Progenitor cell of endocrine pancreas (in vitro differentiated cells): ENCODE results near the gene COL24A1. TPM values are rescaled to one million over a fixed set of nuclear protein-coding genes. Genes with fewer than 3 reads are reported as not detected.

Experiments used
- DNase-seq: peaks from one replicate; pipeline ENCODE4 v3.0.0; 2021; ENCODE audit warnings: low spot score; ENCODE audit not compliant: unreplicated experiment
- H3K27ac Mint-ChIP-seq: 2 replicates; pipeline ENCODE4 v1.8.0; 2021; ENCODE audit warnings: mild to moderate bottlenecking, moderate library complexity, mixed read lengths
- H3K27me3 Mint-ChIP-seq: 2 replicates; pipeline ENCODE4 v1.8.0; 2021; ENCODE audit warnings: mixed read lengths
- H3K36me3 Mint-ChIP-seq: 2 replicates; pipeline ENCODE4 v1.8.0; 2022; ENCODE audit warnings: mixed read lengths; ENCODE audit not compliant: insufficient read depth
- H3K4me1 Mint-ChIP-seq: 2 replicates; pipeline ENCODE4 v1.8.0; 2021; ENCODE audit warnings: low read depth, mixed read lengths
- H3K4me3 Mint-ChIP-seq: 2 replicates; pipeline ENCODE4 v1.8.0; 2021; ENCODE audit warnings: low read depth, mild to moderate bottlenecking, moderate library complexity, mixed read lengths
- H3K9me3 Mint-ChIP-seq: 2 replicates; pipeline ENCODE4 v1.8.0; 2021; ENCODE audit warnings: low read depth, mixed read lengths
- total RNA-seq: library from RNA; stranded (reverse); gene quantifications from 2 replicates; pipeline ENCODE4 v1.2.1, GENCODE V29; 2021
- TF ChIP-seq, protein P1 (sequence below): fragments of 200-600 bp; sonication (generic); IDR thresholded peaks from one replicate; pipeline ENCODE4 v1.5.0; 2021; ENCODE audit warnings: antibody characterized with exemption, mild to moderate bottlenecking; ENCODE audit not compliant: unreplicated experiment

The COL24A1 gene
- total RNA-seq, 1 donor from 2014 or later = 1.1 TPM

GRCh38 chr1:85756864-85757263 is 399.7 kb downstream of the COL24A1 start:
- H3K27ac Mint-ChIP-seq = no peak overlapping the region
- DNase-seq = no peak
- no peak overlapping the region for H3K4me3 Mint-ChIP-seq
- TF ChIP-seq, protein P1, sequence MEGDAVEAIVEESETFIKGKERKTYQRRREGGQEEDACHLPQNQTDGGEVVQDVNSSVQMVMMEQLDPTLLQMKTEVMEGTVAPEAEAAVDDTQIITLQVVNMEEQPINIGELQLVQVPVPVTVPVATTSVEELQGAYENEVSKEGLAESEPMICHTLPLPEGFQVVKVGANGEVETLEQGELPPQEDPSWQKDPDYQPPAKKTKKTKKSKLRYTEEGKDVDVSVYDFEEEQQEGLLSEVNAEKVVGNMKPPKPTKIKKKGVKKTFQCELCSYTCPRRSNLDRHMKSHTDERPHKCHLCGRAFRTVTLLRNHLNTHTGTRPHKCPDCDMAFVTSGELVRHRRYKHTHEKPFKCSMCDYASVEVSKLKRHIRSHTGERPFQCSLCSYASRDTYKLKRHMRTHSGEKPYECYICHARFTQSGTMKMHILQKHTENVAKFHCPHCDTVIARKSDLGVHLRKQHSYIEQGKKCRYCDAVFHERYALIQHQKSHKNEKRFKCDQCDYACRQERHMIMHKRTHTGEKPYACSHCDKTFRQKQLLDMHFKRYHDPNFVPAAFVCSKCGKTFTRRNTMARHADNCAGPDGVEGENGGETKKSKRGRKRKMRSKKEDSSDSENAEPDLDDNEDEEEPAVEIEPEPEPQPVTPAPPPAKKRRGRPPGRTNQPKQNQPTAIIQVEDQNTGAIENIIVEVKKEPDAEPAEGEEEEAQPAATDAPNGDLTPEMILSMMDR = no peak
- H3K36me3 Mint-ChIP-seq = no peaks in the 10 kb centered on the region
- H3K9me3 Mint-ChIP-seq = peaks cover 5% of the 10 kb centered on the region
- no peaks in the 10 kb centered on the region for H3K27me3 Mint-ChIP-seq
- H3K4me1 Mint-ChIP-seq = no peaks in the 10 kb centered on the region

DNA sequence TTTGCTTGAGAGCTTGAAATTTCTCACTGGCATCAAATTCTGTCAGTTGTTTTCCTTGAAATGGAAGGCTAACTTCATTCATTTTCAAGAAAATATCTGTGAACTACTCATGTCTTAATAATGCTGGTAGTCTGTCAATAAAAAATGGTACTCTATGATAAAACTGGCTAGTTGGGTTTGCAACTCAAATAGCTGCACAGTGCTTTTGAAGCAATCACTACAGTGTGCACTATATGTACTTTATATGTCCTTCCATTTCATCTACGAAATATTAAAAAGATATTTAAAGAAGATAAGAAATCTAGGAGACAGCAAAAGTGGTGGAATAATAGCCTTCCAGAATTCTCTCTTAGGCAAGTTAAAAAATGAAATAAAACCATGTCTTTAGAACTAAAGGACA is 408.5 kb downstream of the COL24A1 start:
- Mint-ChIP-seq H3K4me1 (no peaks in the 10 kb centered on the region), H3K36me3 (no peaks in the 10 kb centered on the region), H3K4me3 (no peak overlapping the region), H3K27me3 (no peaks in the 10 kb centered on the region), H3K27ac (no peak overlapping the region), H3K9me3 (no peaks in the 10 kb centered on the region)
- TF ChIP-seq, protein P1 = no peak
- DNase-seq = no peak

DNA sequence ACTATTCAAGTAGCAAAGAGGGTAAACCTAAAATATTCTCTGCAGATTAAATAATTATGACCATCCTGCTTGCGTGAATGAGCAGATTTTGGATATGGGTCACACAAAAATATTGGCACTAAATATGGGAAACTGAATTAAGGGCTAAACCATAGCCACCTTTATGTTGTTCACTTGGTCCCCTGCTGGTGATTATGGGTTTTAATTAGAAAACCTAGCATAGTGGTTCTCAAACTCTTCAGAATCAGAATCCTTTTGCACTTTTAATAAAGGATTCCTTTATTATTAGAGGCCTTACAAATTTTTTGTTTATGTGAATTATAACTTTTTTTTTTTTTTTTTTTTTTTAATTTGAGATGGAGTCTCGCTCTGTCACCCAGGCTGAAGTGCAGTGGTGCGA is 409.8 kb downstream of the COL24A1 start:
- Mint-ChIP-seq H3K36me3 (no peaks in the 10 kb centered on the region), H3K9me3 (peaks cover 5% of the 10 kb centered on the region), H3K27me3 (no peaks in the 10 kb centered on the region), H3K27ac (no peak overlapping the region), H3K4me3 (no peak overlapping the region), H3K4me1 (no peaks in the 10 kb centered on the region)
- DNase-seq = no peak
- TF ChIP-seq, protein P1 = peak; percentile 28

- Mint-ChIP-seq H3K27ac (no peak overlapping the region), H3K4me3 (no peak overlapping the region), H3K4me1 (no peaks in the 10 kb centered on the region), H3K27me3 (no peaks in the 10 kb centered on the region), H3K36me3 (no peaks in the 10 kb centered on the region), H3K9me3 (peaks cover 5% of the 10 kb centered on the region)
- TF ChIP-seq, protein P1 = no peak
- no peak for DNase-seq
Observed at GRCh38 chr1:85743814-85744213, 412.8 kb downstream of the COL24A1 start.

- no peak for DNase-seq
- TF ChIP-seq, protein P1 = no peak
- Mint-ChIP-seq H3K9me3 (no peaks in the 10 kb centered on the region), H3K27ac (peak overlapping the region; percentile 66), H3K36me3 (no peaks in the 10 kb centered on the region), H3K4me1 (peaks cover 4% of the 10 kb centered on the region), H3K4me3 (no peak overlapping the region), H3K27me3 (no peaks in the 10 kb centered on the region)
Observed at GRCh38 chr1:85734931-85735330, 421.6 kb downstream of the COL24A1 start.
